Mesenchymal stem cell (in vitro differentiated cells and primary cell): Measurements from ENCODE around the gene MST1.
A peak's percentile ranks its signal among the peaks of the same experiment; 100 is the strongest.

Source experiments
- DNase-seq: peaks from one replicate; pipeline ENCODE4 v3.0.0-alpha.2; 2013
- H2AFZ ChIP-seq: one replicate; pipeline ENCODE4 v1.6.1; 2013; ENCODE audit warnings: low read depth, mild to moderate bottlenecking, control low read depth, inconsistent platforms, low read length, moderate library complexity
- H2AK5ac ChIP-seq: 2 replicates; pipeline ENCODE4 v1.6.1; 2013; ENCODE audit warnings: low read length, moderate library complexity, mild to moderate bottlenecking, inconsistent platforms; ENCODE audit not compliant: severe bottlenecking
- H2BK120ac ChIP-seq: one replicate; pipeline ENCODE4 v1.6.1; 2013; ENCODE audit warnings: low read depth, mild to moderate bottlenecking, inconsistent platforms, low read length, moderate library complexity
- H2BK12ac ChIP-seq, 2 experiments: one replicate each; pipeline ENCODE4 v1.6.1; 2013; ENCODE audit warnings: inconsistent platforms in 2 of 2, low read length in 2 of 2, mild to moderate bottlenecking in 2 of 2, moderate library complexity in 2 of 2, control low read depth in 1 of 2
- H2BK15ac ChIP-seq: one replicate; pipeline ENCODE4 v1.6.1; 2013; ENCODE audit warnings: mild to moderate bottlenecking, low read depth, inconsistent platforms; ENCODE audit not compliant: poor library complexity, severe bottlenecking
- H2BK5ac ChIP-seq: 2 replicates; pipeline ENCODE4 v1.6.1; 2013; ENCODE audit warnings: low read depth, mild to moderate bottlenecking, low read length, control low read depth, inconsistent platforms; ENCODE audit not compliant: poor library complexity, severe bottlenecking
- H3K14ac ChIP-seq, 2 experiments: one replicate each; pipeline ENCODE4 v1.6.1; 2013; ENCODE audit warnings: inconsistent platforms in 2 of 2, low read length in 2 of 2, control low read depth in 1 of 2, mild to moderate bottlenecking in 1 of 2, moderate library complexity in 1 of 2
- H3K18ac ChIP-seq, 2 experiments: one replicate each; pipeline ENCODE4 v1.6.1; 2013; ENCODE audit warnings: inconsistent platforms in 2 of 2, low read length in 2 of 2, control low read depth in 1 of 2, low read depth in 1 of 2, mild to moderate bottlenecking in 1 of 2
- H3K23ac ChIP-seq, 2 experiments: one replicate each; pipeline ENCODE4 v1.6.1; 2013; ENCODE audit warnings: inconsistent platforms in 2 of 2, low read length in 2 of 2, mild to moderate bottlenecking in 2 of 2, moderate library complexity in 2 of 2, control low read depth in 1 of 2
- H3K27ac ChIP-seq: 2 replicates; pipeline ENCODE4 v1.5.1; 2013; ENCODE audit warnings: mild to moderate bottlenecking, moderate library complexity, low read length, control low read depth, inconsistent platforms; ENCODE audit not compliant: poor library complexity, severe bottlenecking
- H3K27me3 ChIP-seq, 2 experiments: 2 replicates each; pipeline versions ENCODE4 v1.6.1 to v1.7.0; 2013; ENCODE audit warnings: low read length in 2 of 2, mild to moderate bottlenecking in 2 of 2, moderate library complexity in 2 of 2, control low read depth in 1 of 2, inconsistent platforms in 1 of 2; ENCODE audit not compliant: control insufficient read depth in 1 of 2, insufficient read depth in 1 of 2
- H3K36me3 ChIP-seq, 2 experiments: 2 replicates each; pipeline versions ENCODE4 v1.6.1 to v1.7.0; 2013; ENCODE audit warnings: low read length in 2 of 2, control low read depth in 1 of 2, inconsistent platforms in 1 of 2, low read depth in 1 of 2, mild to moderate bottlenecking in 1 of 2; ENCODE audit not compliant: insufficient read depth in 2 of 2, control insufficient read depth in 1 of 2
- H3K4ac ChIP-seq, 2 experiments: one replicate each; pipeline ENCODE4 v1.6.1; 2013; ENCODE audit warnings: inconsistent platforms in 2 of 2, low read length in 2 of 2, mild to moderate bottlenecking in 2 of 2, moderate library complexity in 2 of 2, control low read depth in 1 of 2, low read depth in 1 of 2
- H3K4me1 ChIP-seq: 2 replicates; pipeline ENCODE4 v1.6.1; 2013; ENCODE audit warnings: low read depth, low read length, control low read depth; ENCODE audit not compliant: control insufficient read depth, insufficient read depth
- H3K4me2 ChIP-seq: 2 replicates; pipeline ENCODE4 v1.6.1; 2013; ENCODE audit warnings: low read length, mild to moderate bottlenecking, inconsistent platforms; ENCODE audit not compliant: poor library complexity, severe bottlenecking
- H3K4me3 ChIP-seq, 2 experiments: 2 replicates each; pipeline versions ENCODE4 v1.5.1 to v1.7.0; 2013; ENCODE audit warnings: low read length in 2 of 2, mild to moderate bottlenecking in 2 of 2, control low read depth in 1 of 2, low read depth in 1 of 2; ENCODE audit not compliant: insufficient read depth in 1 of 2
- H3K79me1 ChIP-seq: replicated peaks from 2 replicates; pipeline ENCODE4 v1.6.1; 2013; ENCODE audit warnings: mild to moderate bottlenecking, control low read depth, low read length, inconsistent platforms; ENCODE audit not compliant: poor library complexity, severe bottlenecking
- H3K9ac ChIP-seq: 2 replicates; pipeline ENCODE4 v1.7.0; 2013; ENCODE audit warnings: mild to moderate bottlenecking, low read length, moderate library complexity
- H3K9me3 ChIP-seq: 2 replicates; pipeline ENCODE4 v1.7.0; 2013; ENCODE audit warnings: mild to moderate bottlenecking, low read length; ENCODE audit not compliant: control insufficient read depth
- H4K8ac ChIP-seq: one replicate; pipeline ENCODE4 v1.6.1; 2013; ENCODE audit warnings: inconsistent platforms, mild to moderate bottlenecking, low read length, moderate library complexity
- H4K91ac ChIP-seq: one replicate; pipeline ENCODE4 v1.6.1; 2013; ENCODE audit warnings: mild to moderate bottlenecking, low read length, inconsistent platforms
- WGBS: methylation state at CpG from one replicate; pipeline ENCODE4 v1.1.7; 2013; ENCODE audit warnings: mixed read lengths; 5-methylcytosine and 5-hydroxymethylcytosine counted together

Gene MST1

DNA sequence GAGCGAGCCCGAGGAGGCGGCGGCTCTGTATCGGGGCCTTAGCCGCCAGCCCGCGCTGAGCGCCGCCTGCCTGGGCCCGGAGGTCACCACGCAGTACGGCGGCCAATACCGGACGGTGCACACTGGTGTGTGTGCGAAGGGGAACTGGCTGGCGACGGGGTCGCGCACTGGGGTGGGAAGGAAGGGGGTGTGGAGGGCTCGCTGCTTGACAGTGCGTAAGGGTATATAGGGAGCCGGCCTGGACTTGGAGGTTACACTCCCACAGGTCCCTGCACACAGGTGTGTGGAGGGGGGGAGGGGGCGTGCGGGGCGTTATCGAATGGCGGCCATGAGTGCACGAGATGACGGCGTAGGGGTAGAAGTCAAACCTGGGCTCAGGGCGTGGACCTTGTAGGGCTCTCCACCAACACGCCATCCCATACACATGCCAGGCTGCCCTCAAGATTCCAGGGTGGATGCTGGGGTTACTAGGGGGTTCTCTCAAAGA lies 14.7 kb downstream of the MST1 start:
- Histone ChIP-seq H3K4me1 (peaks cover 24% of the 10 kb centered on the region), H2BK15ac (peak overlapping the region; percentile 76), H3K27ac (no peak overlapping the region), H3K4ac (peak overlapping the region; percentile 68 to 83), H3K79me1 (peaks cover 50% of the 10 kb centered on the region), H3K36me3 (peaks cover 41 to 44% of the 10 kb centered on the region in 2 experiments), H2AFZ (peak overlapping the region; percentile 84), H3K4me2 (peak overlapping the region; percentile 61), H3K23ac (no peak overlapping the region), H3K18ac (peak overlapping the region; percentile 74 to 92), H4K8ac (peak overlapping the region; percentile 82), H2BK5ac (no peak overlapping the region), H3K4me3 (peak overlapping the region; percentile 93 to 95), H3K9ac (peak overlapping the region; percentile 90), H3K9me3 (no peaks in the 10 kb centered on the region), H2BK12ac (peak overlapping the region in 1 of 2 experiments; percentile 31), H3K27me3 (no peaks in the 10 kb centered on the region), H2BK120ac (no peak overlapping the region), H2AK5ac (no peak overlapping the region), H3K14ac (peak overlapping the region in 1 of 2 experiments; percentile 94), H4K91ac (peak overlapping the region; percentile 84)
- DNase-seq: no peak
- 3% methylated on average over 31 of the region's 34 CpGs for WGBS

DNA sequence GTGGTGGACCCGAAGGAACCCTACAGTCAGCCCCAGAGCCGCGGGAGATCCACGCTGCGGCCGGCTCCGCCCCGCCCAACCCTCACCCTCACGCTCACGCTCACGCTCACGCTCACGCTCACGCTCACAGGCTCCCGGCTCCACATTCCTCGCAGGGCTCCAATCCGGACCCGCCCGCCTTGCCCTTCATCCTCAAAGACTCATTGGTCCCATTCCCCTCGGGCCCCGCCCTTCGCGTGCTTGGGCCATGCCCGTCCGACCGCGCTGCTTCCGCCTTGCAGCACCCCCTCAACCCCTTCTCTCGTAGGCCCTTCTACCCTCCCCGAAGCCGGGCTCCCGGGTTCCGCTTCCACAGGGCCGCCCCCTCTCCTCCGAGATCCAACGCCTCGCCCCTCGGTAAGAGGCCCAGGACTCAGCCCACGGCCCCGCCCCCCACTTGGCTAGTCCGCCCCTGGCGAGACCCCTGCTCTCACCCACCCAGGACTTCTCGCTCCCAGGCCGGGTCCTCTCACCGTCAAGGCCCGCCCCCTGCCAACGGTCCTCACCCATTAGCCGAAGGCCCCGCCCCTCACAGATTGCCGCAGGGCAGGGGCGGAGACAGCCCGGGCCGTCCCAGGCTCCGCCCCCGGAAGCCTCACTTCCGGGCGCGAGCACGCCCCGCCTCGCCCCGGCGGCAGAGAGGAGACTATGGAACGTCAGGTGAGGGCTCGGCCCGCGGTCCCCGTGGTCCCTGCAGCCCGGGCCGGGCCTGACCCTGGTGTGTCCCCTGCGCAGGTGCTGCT lies 15.4 kb downstream of the MST1 start, which contains the start of gene APEH:
Gene APEH (plus strand): TSS at position 637 of the 782 bp plus-strand sequence. CDS start 51 bp downstream, at position 688.
- Histone ChIP-seq H3K14ac (peak within 1 kb of the TSS in 1 of 2 experiments; percentile 94), H2BK120ac (no peak within 1 kb of the TSS), H3K27me3 (peaks cover 0 to 5% of the 10 kb centered on the region in 2 experiments), H4K8ac (peak within 1 kb of the TSS; percentile 86), H3K79me1 (peaks cover 44% of the 10 kb centered on the region), H3K4me3 (peak within 1 kb of the TSS; percentile 93 to 95), H3K27ac (peak within 1 kb of the TSS; percentile 88), H3K9me3 (no peaks in the 10 kb centered on the region), H3K4me2 (peak within 1 kb of the TSS; percentile 65), H2AFZ (peak within 1 kb of the TSS; percentile 84), H4K91ac (peak within 1 kb of the TSS; percentile 87), H3K36me3 (peaks cover 35 to 38% of the 10 kb centered on the region in 2 experiments), H2BK5ac (peak within 1 kb of the TSS; percentile 90), H3K23ac (no peak within 1 kb of the TSS), H3K4ac (peak within 1 kb of the TSS; percentile 68 to 85), H3K9ac (peak within 1 kb of the TSS; percentile 90), H3K4me1 (peaks cover 30% of the 10 kb centered on the region), H2AK5ac (peak within 1 kb of the TSS; percentile 87), H2BK12ac (peak within 1 kb of the TSS in 1 of 2 experiments; percentile 51), H2BK15ac (peak within 1 kb of the TSS; percentile 83), H3K18ac (peak within 1 kb of the TSS; percentile 74 to 92)
- DNase-seq: peak; percentile 99
- under 1% methylated on average over 70 of the region's 71 CpGs for WGBS

DNA sequence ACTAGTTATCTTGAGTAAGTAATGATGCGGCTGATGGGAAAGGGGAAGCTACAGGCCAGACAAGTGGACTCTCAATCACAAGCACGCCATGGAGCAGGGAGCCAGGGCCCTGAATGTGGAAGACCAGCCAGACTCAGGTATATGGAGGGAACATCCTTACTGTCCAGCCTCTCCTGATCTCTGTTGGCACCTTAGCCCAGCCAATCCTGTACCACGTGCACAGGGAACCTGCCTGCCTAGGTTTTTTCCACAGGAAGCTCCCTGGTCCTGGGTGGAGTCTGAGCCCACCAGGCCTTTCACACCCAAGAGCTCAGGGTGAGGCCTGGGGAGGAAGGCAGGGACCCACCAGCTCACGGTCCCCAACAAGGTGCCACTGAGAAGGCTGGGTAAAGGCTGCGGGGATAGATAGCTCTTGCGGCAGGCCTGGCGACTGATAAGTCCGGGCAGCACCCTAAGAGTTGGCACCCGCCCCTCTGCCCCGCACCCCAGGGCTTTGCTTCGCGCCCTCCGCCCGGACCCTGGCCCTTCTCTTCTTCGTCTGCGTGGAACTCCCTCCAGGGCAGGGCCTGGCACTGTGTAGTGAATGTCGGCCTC lies 16.1 kb downstream of the MST1 start:
- H3K79me1 ChIP-seq: peaks cover 39% of the 10 kb centered on the region
- peak overlapping the region; percentile 81 for H3K27ac ChIP-seq
- H3K23ac ChIP-seq: no peak overlapping the region
- H4K91ac ChIP-seq: peak overlapping the region; percentile 74
- H2BK5ac ChIP-seq: peak overlapping the region; percentile 25
- peaks cover 35% of the 10 kb centered on the region for H3K4me1 ChIP-seq
- H2AFZ ChIP-seq: peak overlapping the region; percentile 54
- peak overlapping the region; percentile 87 for H2AK5ac ChIP-seq
- no peaks in the 10 kb centered on the region for H3K9me3 ChIP-seq
- peak overlapping the region; percentile 90 for H3K9ac ChIP-seq
- peaks cover 0 to 11% of the 10 kb centered on the region in 2 experiments for H3K27me3 ChIP-seq
- 16% methylated on average over 17 of the region's 17 CpGs for WGBS
- peak overlapping the region; percentile 11 to 86 for H3K18ac ChIP-seq
- peak overlapping the region; percentile 56 for H3K4me2 ChIP-seq
- peak overlapping the region in 1 of 2 experiments; percentile 51 for H2BK12ac ChIP-seq
- H2BK120ac ChIP-seq: no peak overlapping the region
- peaks cover 28 to 31% of the 10 kb centered on the region in 2 experiments for H3K36me3 ChIP-seq
- peak overlapping the region; percentile 42 for H4K8ac ChIP-seq
- peak overlapping the region; percentile 10 to 85 for H3K4ac ChIP-seq
- peak overlapping the region in 1 of 2 experiments; percentile 12 for H3K14ac ChIP-seq
- peak overlapping the region; percentile 49 to 95 for H3K4me3 ChIP-seq
- DNase-seq: peak; percentile 53
- H2BK15ac ChIP-seq: peak overlapping the region; percentile 83
